Activated T-cell treated with anti-CD3 and anti-CD28 coated beads, Interleukin-2, amount 50 U/mL, for 4 hours (primary cell): ENCODE data around the gene EIF2S1. TPM values are rescaled to one million over a fixed set of nuclear protein-coding genes. Genes with fewer than 3 reads are reported as not detected.
A peak's percentile ranks its signal among the peaks of the same experiment; 100 is the strongest.

Experiments used
- ATAC-seq, 2 donors: fragments of 200-7000 bp; cut with Tn5 transposase; one replicate each; pipeline ENCODE4 v1.10.0; 2021
- DNase-seq: peaks from one replicate; pipeline ENCODE4 v3.0.0-alpha.2; 2020
- H3K27me3 Mint-ChIP-seq: one replicate; pipeline ENCODE4 v1.8.0; 2021; ENCODE audit warnings: low read depth, mixed read lengths
- H3K36me3 Mint-ChIP-seq: one replicate; pipeline ENCODE4 v1.8.0; 2022; ENCODE audit warnings: mixed read lengths; ENCODE audit not compliant: insufficient read depth
- H3K4me1 Mint-ChIP-seq: one replicate; pipeline ENCODE4 v1.8.0; 2021; ENCODE audit warnings: low read depth, mixed read lengths
- H3K4me3 Mint-ChIP-seq: one replicate; pipeline ENCODE4 v1.8.0; 2021; ENCODE audit warnings: mild to moderate bottlenecking, moderate library complexity, mixed read lengths
- H3K9me3 Mint-ChIP-seq: one replicate; pipeline ENCODE4 v1.8.0; 2021; ENCODE audit warnings: mixed read lengths
- total RNA-seq, 3 donors: library from RNA; stranded (reverse); gene quantifications; one replicate each; pipeline ENCODE4 v1.2.1, GENCODE V29; 2021

EIF2S1 gene
- total RNA-seq, 3 donors from 2014 or later, result 377 to 401 (median 392) TPM

DNA sequence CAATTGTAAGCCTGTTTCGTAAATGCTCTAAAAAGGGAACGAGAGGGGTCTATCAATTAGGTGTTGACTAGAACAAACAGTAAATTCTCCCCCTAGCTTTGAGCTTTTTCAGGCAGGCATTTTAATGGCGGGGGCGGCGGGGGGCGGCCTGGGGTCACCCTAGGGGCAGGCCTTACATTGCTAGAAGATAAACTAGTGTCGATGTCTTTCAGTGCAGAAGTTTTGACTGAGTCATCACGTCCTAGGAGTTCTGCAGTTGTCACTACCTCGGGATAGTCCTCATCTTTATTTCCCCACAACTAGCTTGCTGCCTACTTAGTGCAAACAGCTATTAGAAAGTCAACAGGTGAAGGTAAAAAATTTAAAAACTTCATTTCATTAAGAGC, 2.2 kb upstream of the EIF2S1 start:
- peaks cover 41% of the 10 kb centered on the region for H3K4me1 Mint-ChIP-seq
- ATAC-seq, result no peak
- H3K4me3 Mint-ChIP-seq, result peak overlapping the region; percentile 98
- no peak for DNase-seq
- H3K36me3 Mint-ChIP-seq, result peaks cover 6% of the 10 kb centered on the region
- H3K9me3 Mint-ChIP-seq, result no peaks in the 10 kb centered on the region
- no peaks in the 10 kb centered on the region for H3K27me3 Mint-ChIP-seq

DNA sequence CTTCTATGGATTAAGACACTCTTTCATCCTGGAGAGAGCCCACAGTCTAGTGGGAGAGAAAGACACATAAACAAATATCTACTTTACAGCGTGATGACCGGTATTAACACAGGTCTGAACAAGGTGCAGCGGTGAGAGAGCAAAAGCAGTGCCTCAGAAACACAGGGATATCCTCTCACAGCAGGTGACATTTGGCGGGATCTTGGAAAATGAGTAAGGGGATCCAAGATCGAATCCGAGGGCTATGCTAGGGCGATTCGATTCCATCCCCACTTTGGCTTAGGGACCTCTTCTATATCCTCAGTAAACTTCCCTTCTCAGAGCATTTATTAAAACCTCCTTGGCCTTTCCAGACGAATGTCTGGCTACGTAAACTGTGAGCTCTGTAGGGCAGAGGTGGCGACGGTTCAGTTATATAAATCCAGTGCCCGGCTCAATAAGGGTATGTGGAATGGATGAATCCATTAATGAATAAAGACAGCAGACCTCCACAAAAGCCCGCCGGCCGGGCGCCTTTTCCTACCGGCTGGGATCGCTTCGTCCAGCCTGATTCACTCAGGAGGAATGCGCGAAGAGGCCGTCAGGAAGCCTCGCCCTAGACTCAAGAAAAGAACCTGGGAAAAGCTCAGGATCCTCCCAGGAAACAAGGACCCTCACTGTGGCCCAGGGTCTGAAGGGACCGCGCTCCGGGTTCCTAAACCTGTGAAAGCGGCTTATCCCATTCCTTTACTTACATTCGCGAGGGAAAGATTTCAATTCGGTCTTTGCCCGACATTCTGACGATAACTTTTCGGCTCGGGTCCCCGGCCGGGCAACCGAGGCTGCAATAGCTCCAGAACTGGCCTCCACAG, 979 bp upstream of the EIF2S1 start:
- H3K4me1 Mint-ChIP-seq, result peaks cover 47% of the 10 kb centered on the region
- no peaks in the 10 kb centered on the region for H3K27me3 Mint-ChIP-seq
- no peaks in the 10 kb centered on the region for H3K9me3 Mint-ChIP-seq
- H3K36me3 Mint-ChIP-seq, result peaks cover 5% of the 10 kb centered on the region
- peak overlapping the region; percentile 98 for H3K4me3 Mint-ChIP-seq
- ATAC-seq (no peak), DNase-seq (no peak)

DNA sequence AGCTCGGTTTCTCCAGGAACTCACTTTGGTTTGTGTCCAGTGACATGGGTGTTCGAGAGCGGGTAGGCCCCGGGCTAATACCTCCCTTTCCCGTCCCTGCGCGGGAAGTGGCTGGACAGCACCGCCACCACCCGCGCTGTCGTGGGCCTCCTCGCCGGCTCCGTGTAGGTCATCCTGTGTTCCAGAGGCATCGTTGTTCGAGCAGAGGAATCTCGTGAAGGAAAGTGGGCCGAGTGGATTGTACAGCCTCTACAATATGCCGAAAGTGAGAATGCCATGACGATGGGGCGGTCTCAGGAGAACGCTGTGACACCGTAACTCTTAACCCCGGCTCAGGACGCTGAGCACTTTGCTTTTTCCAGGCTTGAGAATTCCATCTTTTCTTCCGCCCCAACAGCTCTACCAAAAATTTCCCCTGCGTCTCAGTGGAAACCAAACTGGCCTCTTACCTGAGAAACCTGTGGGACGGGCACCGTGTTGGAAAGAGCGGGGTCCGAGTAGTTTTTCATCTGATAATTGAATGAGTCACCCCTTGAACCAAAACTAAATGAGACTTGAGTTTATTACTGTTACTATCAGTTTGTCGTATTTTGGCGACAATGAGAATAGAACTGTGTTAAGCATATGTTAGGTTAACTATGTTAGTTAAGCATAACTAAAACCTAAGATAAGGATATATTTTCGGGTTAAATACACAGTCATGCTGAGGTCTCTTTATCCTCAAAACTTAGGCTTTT, 510 bp downstream of the EIF2S1 start:
- Mint-ChIP-seq H3K36me3 (peaks cover 14% of the 10 kb centered on the region), H3K9me3 (no peaks in the 10 kb centered on the region), H3K4me1 (peaks cover 58% of the 10 kb centered on the region), H3K4me3 (peak overlapping the region; percentile 98), H3K27me3 (no peaks in the 10 kb centered on the region)
- no peak for DNase-seq
- peak; percentile 39 to 41 for ATAC-seq

DNA sequence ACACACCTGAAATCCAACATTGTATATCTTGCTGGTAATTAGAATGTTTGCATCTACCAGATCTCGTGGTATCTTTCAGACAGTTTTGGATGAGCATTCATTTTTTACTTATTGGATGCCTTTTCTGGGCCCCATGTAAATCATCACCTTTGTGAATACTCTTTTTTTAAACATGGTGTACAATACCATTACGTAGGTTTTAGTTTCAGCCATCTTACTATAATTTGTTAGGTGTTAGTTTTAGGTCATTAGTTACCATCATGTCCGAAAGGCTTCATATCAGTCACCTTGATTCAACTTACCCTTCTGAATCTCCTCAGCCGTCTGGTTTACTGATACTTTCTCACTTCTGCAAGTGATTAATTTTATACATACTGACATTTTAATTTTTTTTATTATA, 5.3 kb downstream of the EIF2S1 start:
- Mint-ChIP-seq H3K4me1 (peaks cover 53% of the 10 kb centered on the region), H3K4me3 (no peak overlapping the region), H3K36me3 (peaks cover 37% of the 10 kb centered on the region), H3K9me3 (no peaks in the 10 kb centered on the region), H3K27me3 (no peaks in the 10 kb centered on the region)
- DNase-seq, result no peak
- no peak for ATAC-seq

DNA sequence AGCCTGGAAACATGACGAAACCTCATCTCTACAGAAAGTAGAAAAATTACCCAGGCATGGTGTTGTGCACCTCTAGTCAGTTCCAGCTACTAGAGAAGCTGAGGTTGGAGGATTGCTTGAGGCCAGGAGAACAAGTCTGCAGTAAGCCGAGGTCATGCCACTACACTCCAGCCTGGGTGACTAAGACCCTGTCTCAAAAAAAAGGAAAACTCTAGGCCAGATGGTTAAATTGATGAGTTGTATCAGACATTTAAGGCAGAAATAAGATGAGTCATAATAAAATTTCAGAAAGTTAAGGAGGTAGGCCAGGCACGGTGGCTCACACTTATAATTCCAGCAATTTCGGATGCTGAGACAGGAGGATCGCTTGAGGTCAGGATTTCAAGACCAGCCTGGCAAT, 10.7 kb downstream of the EIF2S1 start:
- no peak for DNase-seq
- no peaks in the 10 kb centered on the region for H3K9me3 Mint-ChIP-seq
- H3K4me1 Mint-ChIP-seq, result peaks cover 40% of the 10 kb centered on the region
- peak; percentile 51 to 66 for ATAC-seq
- H3K4me3 Mint-ChIP-seq, result no peak overlapping the region
- no peaks in the 10 kb centered on the region for H3K27me3 Mint-ChIP-seq
- H3K36me3 Mint-ChIP-seq, result peaks cover 40% of the 10 kb centered on the region

DNA sequence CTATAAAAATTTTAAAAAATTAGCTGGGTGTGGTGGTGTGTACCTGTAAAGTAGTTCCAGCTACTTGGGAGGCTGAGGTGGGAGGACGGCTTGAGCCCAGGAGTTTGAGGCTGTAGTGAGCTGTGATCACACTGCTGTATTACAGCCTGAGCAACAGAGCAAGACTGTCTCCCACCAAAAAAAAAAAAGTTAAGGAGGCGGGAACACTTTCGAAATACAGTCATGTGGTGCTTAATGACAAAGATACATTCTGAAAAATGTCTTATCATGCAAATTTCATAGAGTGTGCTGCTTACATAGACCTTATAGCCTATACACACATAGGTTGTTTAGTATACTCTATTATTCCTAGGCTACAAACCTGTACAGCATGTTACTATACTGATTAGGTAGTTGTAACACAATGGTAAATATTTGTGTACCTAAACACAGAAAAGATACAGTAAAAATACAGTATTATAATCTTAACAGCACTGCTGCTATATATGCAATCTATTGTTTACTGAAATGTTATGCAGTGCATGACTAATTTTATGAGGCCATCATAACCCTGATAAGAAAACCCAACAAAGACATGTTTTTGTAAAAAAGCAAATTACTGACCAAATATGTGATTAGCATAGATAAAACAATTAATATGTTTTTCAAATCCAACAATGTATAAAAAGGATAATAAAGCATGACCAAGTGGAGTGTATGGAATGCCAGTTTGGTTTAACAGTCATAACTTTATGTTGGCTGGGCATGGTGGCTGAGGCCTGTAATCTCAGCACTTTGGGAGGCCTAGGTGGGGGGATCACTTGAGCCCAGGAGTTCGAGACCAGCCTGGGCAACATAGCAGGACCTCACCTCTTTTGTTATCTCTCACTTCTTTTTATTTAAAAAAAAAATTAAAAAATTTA, 11.4 kb downstream of the EIF2S1 start:
- no peak overlapping the region for H3K4me3 Mint-ChIP-seq
- H3K9me3 Mint-ChIP-seq, result no peaks in the 10 kb centered on the region
- DNase-seq (no peak), ATAC-seq (no peak)
- no peaks in the 10 kb centered on the region for H3K27me3 Mint-ChIP-seq
- peaks cover 38% of the 10 kb centered on the region for H3K4me1 Mint-ChIP-seq
- peaks cover 42% of the 10 kb centered on the region for H3K36me3 Mint-ChIP-seq

DNA sequence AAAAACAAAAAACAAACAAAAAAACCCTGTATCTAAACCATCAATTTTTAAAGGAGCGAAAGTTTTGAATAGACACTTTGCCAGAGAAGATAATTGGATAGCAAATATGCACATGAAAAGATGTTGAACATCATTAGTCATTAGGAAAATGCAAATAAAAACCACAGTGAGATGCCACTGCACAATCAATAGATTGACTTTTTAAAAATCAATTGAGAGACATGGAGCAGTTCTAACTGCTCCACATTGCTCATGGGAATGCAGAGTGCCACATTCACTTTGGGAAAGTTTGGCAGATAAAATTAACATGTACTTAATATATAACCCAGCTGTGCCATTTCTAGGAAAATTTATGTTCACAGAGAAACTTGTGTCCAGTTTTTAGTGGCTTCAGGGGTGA, 12.7 kb downstream of the EIF2S1 start:
- no peak for ATAC-seq
- Mint-ChIP-seq H3K9me3 (no peaks in the 10 kb centered on the region), H3K4me3 (no peak overlapping the region), H3K27me3 (no peaks in the 10 kb centered on the region), H3K36me3 (peaks cover 48% of the 10 kb centered on the region), H3K4me1 (peaks cover 37% of the 10 kb centered on the region)
- no peak for DNase-seq

DNA sequence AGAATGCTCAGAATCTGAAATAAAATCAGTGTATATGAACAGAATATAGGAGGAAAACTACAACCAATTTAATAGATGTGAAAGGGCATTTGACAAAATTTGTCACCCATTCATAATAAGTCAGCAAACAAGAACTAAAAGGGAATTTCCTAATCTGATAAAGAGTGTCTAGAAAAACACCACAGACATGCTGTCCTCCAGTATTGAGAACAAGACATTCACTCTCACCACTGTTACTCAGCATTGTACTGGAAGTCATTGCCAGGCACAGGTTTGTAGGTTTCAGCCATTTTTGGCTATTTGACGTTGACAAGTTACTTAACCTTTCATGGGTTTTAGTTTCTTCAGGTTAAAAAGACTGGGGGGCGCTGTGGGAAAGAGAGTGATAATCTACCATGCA, 13.2 kb downstream of the EIF2S1 start:
- Mint-ChIP-seq H3K36me3 (peaks cover 44% of the 10 kb centered on the region), H3K4me3 (no peak overlapping the region), H3K4me1 (peaks cover 33% of the 10 kb centered on the region), H3K27me3 (no peaks in the 10 kb centered on the region), H3K9me3 (no peaks in the 10 kb centered on the region)
- DNase-seq (no peak), ATAC-seq (peak; percentile 90 to 92)

DNA sequence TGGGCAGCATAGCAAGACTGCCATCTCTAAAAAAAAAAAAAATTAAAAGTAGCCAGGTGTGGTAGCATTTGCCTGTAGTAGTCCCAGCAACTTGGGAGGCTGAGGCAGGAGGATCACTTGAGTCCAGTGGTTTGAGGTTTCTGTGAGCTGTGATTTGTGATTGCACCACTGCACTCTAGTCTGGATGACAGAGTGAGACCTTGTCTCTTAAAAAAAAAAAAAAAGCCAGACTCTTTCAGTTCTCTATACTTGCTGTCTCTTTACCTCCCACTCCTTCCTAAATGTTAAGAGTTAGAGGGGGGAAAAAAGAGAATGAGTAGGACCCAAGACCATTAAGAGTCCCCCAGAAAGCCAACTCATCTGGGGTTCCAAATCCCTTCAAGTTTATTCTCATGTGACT, 17.8 kb downstream of the EIF2S1 start:
- H3K4me1 Mint-ChIP-seq, result peaks cover 17% of the 10 kb centered on the region
- no peaks in the 10 kb centered on the region for H3K9me3 Mint-ChIP-seq
- H3K36me3 Mint-ChIP-seq, result peaks cover 56% of the 10 kb centered on the region
- no peak overlapping the region for H3K4me3 Mint-ChIP-seq
- H3K27me3 Mint-ChIP-seq, result no peaks in the 10 kb centered on the region
- no peak for ATAC-seq
- no peak for DNase-seq

DNA sequence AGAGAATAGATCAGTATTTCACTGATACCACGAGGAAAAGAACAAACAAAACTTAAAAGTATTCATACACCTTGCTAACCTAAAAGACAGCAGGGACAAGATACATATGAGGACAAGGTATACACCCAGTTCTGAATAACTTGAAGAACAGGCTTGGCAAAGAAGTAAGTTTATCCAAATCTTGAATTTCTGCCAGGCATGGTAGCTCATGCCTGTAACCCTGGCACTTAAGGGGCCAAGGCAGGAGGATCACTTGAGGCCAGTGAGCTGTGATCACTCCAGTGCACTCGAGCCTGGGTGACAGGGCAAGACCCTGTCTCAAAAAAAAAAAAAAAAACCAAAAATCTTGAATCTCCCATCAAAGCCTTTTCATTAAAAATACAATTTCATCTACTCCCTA, 25.0 kb downstream of the EIF2S1 start:
- no peak for ATAC-seq

DNA sequence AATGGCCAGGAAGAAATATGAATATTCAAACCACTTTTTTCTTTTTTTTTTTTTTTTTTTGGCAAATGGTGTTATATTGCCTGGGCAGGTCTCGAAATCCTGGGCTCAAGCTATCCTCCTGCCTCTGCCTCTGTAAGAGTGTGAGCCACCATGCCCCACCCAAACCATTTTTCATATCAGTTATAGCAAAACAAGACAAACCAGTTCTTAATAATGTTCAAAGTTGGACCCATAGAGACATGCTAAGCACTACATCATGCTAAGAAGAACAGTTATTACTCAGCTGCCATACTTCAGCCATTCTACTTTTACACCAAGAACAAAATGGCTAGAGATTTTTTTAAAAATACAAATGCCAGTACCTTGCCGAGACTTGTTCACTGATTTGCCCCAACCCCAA, 25.5 kb downstream of the EIF2S1 start:
- Mint-ChIP-seq H3K27me3 (no peaks in the 10 kb centered on the region), H3K4me3 (no peak overlapping the region), H3K4me1 (peaks cover under 1% of the 10 kb centered on the region), H3K36me3 (peaks cover 48% of the 10 kb centered on the region), H3K9me3 (no peaks in the 10 kb centered on the region)
- ATAC-seq (no peak), DNase-seq (no peak)

More for the DNA sequence above, 25.0 kb downstream of the EIF2S1 start:
- Mint-ChIP-seq H3K9me3 (no peaks in the 10 kb centered on the region), H3K4me1 (no peaks in the 10 kb centered on the region), H3K36me3 (peaks cover 53% of the 10 kb centered on the region), H3K4me3 (no peak overlapping the region), H3K27me3 (no peaks in the 10 kb centered on the region)
- DNase-seq, result no peak

DNA sequence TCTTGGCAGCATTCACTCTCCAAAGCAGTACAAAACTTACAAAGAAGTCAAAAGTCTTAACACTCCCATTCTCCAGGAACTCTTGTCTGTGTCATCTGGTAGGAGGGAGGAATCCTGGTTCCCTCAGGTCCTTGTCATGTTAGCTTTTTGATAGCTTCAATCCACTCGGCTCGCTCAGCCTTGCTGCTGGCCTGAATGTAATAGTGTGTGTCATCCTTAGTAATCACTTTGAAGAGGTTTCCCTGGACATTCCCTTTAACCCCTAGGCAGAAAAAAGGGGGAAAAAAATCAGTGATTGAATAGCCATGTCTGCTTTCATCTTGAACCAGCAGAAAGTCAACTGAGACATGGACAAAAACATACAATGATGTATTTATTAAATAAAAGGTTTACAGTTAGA, 27.1 kb downstream of the EIF2S1 start:
- ATAC-seq (no peak), DNase-seq (no peak)
- Mint-ChIP-seq H3K27me3 (no peaks in the 10 kb centered on the region), H3K36me3 (peaks cover 38% of the 10 kb centered on the region), H3K9me3 (no peaks in the 10 kb centered on the region), H3K4me1 (peaks cover 6% of the 10 kb centered on the region), H3K4me3 (no peak overlapping the region)

DNA sequence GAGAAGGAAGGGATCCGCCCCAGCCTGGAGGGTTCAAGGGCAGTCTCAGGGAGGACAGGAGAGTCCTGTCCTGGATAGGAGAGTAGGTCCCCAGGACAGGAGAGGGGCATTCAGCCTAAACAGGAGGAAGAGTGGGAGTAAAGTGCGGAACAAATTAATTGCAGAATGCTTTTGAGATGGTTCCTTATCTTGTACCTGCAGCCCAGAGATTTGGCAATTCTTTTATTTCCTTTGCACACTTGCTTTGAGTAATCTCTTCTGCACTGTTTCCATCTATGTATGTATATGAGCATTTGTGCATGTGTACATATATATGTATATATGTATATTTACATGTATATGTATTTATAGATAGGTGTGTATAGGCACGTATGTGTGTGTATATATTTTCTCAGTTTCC, 29.1 kb downstream of the EIF2S1 start:
- DNase-seq, result no peak
- H3K36me3 Mint-ChIP-seq, result peaks cover 24% of the 10 kb centered on the region
- H3K4me3 Mint-ChIP-seq, result no peak overlapping the region
- no peaks in the 10 kb centered on the region for H3K9me3 Mint-ChIP-seq
- H3K27me3 Mint-ChIP-seq, result no peaks in the 10 kb centered on the region
- H3K4me1 Mint-ChIP-seq, result peaks cover 6% of the 10 kb centered on the region
- no peak for ATAC-seq

DNA sequence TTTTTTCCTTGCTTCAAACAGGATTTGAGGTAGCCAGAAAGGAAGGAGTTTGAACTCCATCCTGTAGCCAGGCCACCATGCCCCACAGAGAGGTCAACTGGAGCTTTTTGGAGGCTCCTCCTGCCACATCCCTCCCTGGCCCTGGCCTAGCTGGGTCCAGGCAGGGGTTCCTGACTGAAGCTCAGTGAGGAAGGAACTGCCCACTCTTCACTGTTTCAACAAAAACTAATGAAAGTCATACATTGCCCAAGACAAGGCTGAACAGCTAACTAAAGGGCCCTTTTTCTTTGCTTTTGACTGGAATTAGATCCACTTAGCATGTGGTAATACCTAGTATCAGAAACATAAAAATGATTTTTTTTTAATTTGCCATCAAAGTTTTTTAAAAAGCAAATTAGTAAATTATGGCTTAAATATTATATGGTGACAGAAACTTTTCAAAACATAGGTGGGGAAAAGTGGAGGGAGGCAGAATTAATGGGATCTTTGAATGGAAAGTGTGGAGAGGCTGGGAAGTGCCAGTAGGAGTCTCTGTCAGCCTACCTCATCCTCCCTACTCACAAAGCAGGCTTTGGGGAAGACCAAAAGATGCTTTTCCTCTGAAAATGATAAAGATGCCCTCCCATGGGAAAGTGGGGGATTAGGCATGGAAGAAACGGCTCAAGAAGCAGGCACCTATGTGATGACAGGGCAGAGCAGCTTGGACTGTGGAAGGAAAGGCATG, 29.8 kb downstream of the EIF2S1 start:
- Mint-ChIP-seq H3K36me3 (peaks cover 18% of the 10 kb centered on the region), H3K27me3 (no peaks in the 10 kb centered on the region), H3K9me3 (no peaks in the 10 kb centered on the region), H3K4me1 (peaks cover 6% of the 10 kb centered on the region), H3K4me3 (no peak overlapping the region)
- ATAC-seq (no peak), DNase-seq (no peak)
